HG03175 (cell line): ENCODE data around the gene CCDC120.

Source experiments
- ATAC-seq: cut with Tn5 transposase; IDR thresholded peaks from one replicate; pipeline ENCODE4 v1.9.1; 2021; ENCODE audit warnings: mild to moderate bottlenecking, moderate library complexity; ENCODE audit not compliant: unreplicated experiment

CCDC120 gene

GRCh38 chrX:49100704-49101628 lies 42.2 kb downstream of the CCDC120 start:
- peak; percentile 95 for ATAC-seq

GRCh38 chrX:49101629-49101984 lies 42.8 kb downstream of the CCDC120 start:
- ATAC-seq: no peak

GRCh38 chrX:49102190-49102589 lies 43.4 kb downstream of the CCDC120 start:
- no peak for ATAC-seq

GRCh38 chrX:49103637-49104036 lies 44.8 kb downstream of the CCDC120 start:
- no peak for ATAC-seq

- ATAC-seq: no peak
These were observed 47.5 kb downstream of the CCDC120 start for GRCh38 chrX:49106296-49106695.

- no peak for ATAC-seq
These were observed 48.1 kb downstream of the CCDC120 start for GRCh38 chrX:49106930-49107329.

GRCh38 chrX:49108641-49109040 lies 49.8 kb downstream of the CCDC120 start:
- no peak for ATAC-seq

- ATAC-seq: no peak
These were observed 51.6 kb downstream of the CCDC120 start for GRCh38 chrX:49110417-49110816.

- no peak for ATAC-seq
These were observed 53.0 kb downstream of the CCDC120 start for GRCh38 chrX:49111791-49112190.

- ATAC-seq: no peak
These were observed 57.3 kb downstream of the CCDC120 start for GRCh38 chrX:49116076-49116475.

GRCh38 chrX:49116716-49117115 lies 57.9 kb downstream of the CCDC120 start:
- no peak for ATAC-seq

- ATAC-seq: no peak
These were observed 58.8 kb downstream of the CCDC120 start for GRCh38 chrX:49117581-49117980.
